AG09309 (cell line): ENCODE measurements around the gene CCDC92.

Source experiments
- DNase-seq: peaks from one replicate; pipeline ENCODE4 v3.0.0-alpha.2; 2010; ENCODE audit warnings: low read depth
- H3K4me3 ChIP-seq: 2 replicates; pipeline ENCODE4 v1.5.1; 2011; ENCODE audit warnings: mild to moderate bottlenecking, low read depth, low read length, moderate library complexity; ENCODE audit not compliant: control insufficient read depth
- TF ChIP-seq, protein P1 (sequence below): IDR thresholded peaks from 2 replicates; pipeline ENCODE4 v1.5.1; 2011; ENCODE audit warnings: mild to moderate bottlenecking, low read depth, low read length, inconsistent platforms; ENCODE audit not compliant: insufficient read depth, control insufficient read depth; ENCODE audit errors: missing control alignments

Gene CCDC92

DNA sequence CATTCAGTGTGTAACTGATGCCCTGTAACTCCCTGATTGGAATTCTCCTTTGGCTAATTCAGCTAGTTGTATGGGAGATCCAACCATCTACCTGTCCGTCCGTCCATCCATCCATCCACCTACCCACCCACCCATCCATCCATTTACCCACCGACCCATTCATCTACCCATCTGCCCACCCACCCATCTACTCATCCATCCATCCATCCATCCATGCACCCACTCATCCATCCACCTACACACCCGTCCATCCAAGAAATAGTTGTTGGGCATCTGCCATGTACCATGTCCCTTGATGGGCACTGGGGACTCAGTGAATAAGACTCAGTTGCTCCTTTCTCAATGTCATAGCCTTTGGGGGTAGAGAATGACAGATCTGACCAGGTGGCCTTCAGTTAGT lies 48.1 kb downstream of the CCDC92 start:
- DNase-seq, result no peak
- TF ChIP-seq, protein P1, sequence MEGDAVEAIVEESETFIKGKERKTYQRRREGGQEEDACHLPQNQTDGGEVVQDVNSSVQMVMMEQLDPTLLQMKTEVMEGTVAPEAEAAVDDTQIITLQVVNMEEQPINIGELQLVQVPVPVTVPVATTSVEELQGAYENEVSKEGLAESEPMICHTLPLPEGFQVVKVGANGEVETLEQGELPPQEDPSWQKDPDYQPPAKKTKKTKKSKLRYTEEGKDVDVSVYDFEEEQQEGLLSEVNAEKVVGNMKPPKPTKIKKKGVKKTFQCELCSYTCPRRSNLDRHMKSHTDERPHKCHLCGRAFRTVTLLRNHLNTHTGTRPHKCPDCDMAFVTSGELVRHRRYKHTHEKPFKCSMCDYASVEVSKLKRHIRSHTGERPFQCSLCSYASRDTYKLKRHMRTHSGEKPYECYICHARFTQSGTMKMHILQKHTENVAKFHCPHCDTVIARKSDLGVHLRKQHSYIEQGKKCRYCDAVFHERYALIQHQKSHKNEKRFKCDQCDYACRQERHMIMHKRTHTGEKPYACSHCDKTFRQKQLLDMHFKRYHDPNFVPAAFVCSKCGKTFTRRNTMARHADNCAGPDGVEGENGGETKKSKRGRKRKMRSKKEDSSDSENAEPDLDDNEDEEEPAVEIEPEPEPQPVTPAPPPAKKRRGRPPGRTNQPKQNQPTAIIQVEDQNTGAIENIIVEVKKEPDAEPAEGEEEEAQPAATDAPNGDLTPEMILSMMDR, result no peak
- no peak overlapping the region for H3K4me3 ChIP-seq

DNA sequence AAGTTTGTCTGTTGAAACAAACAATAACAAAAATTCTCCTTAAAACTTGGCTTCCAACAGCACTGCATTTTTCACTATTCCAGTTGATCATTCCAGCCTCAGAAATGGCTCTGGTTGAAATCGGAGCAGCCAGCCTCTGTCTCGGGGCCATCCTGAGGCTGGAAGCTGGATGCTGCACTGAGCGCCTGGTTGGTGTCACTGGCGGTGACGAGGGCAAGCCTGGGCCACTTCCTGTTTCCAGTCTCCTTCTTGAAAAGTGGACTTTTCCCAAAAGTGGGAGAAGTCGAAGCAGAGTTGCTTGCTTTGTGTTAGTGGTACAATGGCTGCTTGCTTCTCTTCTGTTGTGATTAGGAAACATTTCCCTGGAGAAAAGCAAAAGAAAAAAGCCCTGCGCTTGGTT lies 48.7 kb downstream of the CCDC92 start:
- no peak for DNase-seq
- TF ChIP-seq, protein P1, result no peak
- no peak overlapping the region for H3K4me3 ChIP-seq

DNA sequence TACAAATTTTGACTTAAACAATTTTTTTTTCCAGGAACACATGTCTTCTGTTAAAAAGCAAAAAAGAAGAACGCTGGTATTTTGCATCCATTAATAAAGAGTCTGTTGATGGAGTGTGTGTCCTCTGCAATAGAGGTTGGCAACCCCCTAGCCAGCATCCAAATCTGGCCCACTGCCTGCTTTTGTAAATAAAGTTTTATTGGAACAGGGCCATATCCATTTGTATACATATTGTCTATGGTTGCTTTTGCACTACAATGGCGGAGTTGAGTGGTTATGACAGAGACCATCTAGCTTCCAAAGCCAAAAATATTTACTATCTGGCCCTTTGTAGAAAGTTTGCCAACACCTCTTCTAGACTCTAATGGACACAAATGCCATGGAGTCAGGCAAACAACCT lies 49.6 kb downstream of the CCDC92 start:
- DNase-seq, result no peak
- TF ChIP-seq, protein P1, result no peak
- H3K4me3 ChIP-seq, result no peak overlapping the region

DNA sequence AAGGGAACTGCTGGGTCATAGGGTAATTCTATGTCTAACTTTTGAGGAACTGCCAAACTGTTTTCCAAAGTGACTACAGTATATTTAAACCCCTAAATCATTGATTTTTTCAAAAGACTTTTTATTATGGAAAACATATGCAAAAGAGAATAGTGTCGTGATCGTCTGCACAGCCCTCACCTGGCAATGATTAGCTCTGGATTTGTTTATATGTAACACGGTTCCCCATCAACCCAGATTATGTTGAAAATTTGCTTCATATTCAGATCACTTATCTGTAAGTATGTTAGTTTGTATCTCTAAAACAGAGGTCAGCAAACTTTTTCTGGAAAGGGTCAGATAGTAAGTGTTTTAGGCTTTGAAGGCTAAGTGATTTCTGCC lies 52.7 kb downstream of the CCDC92 start:
- TF ChIP-seq, protein P1, result no peak
- DNase-seq, result no peak
- H3K4me3 ChIP-seq, result no peak overlapping the region

DNA sequence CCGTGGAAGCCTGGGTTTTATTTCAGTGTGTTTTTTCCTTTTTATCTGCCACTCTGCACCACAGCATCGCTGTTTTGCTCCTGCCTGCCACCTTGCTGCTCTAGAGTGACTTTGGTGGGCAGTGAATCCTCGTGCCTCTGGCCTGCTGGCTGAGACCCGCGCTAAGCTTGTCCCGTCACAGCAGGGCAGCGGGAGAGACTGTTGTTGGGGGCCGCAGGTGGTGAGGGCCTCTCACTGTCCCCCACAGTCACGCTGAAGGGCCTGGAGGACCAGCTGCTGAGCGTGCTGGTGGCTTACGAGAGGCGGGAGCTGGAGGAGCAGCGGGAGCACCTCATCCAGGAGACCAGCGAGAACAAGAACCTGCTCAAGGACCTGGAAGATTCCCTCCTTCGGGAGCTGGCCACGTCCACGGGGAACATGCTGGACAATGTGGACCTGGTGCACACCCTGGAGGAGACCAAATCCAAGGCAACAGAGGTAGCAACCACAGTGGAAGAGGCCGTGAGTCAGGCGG lies 55.2 kb downstream of the CCDC92 start:
- TF ChIP-seq, protein P1, result no peak
- no peak for DNase-seq

DNA sequence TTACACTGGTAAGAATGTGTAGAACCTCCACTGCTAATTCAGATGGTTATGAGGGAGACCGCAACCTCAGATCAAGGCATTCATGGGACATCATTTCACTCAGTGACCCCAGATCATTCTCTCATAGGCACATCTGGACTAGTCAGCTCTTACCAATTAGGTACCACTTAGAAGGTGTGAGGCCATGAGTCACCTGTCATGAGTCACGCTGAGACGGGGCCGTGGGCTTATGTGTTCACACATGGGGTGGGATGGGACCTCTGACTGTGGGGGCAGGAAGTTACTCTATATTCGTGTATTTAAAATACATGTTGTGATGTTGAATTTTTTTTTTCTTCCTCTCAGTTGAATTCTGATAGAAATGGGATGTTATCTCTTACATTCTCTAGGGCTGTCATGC lies 55.9 kb downstream of the CCDC92 start:
- TF ChIP-seq, protein P1, result no peak
- DNase-seq, result no peak
- no peak overlapping the region for H3K4me3 ChIP-seq

More for the DNA sequence above, 55.2 kb downstream of the CCDC92 start:
- H3K4me3 ChIP-seq, result no peak overlapping the region
